Prostate gland (tissue), 2 donors: ENCODE measurements around the gene SUSD2. TPM values are rescaled to one million over a fixed set of nuclear protein-coding genes. Genes with fewer than 3 reads are reported as not detected.

ENCODE experiments used
- DNase-seq: peaks from one replicate; pipeline ENCODE4 v3.0.0-alpha.2; 2019; ENCODE audit warnings: low spot score
- H3K27ac ChIP-seq, 2 donors: fragments of 200-600 bp; sonication (generic); 2 replicates each; pipeline ENCODE4 v1.5.1; 2017 to 2019
- H3K27me3 ChIP-seq: fragments of 200-600 bp; sonication (generic); replicated peaks from 2 replicates; pipeline ENCODE4 v1.5.1; 2019; ENCODE audit not compliant: insufficient read depth
- H3K36me3 ChIP-seq, 2 donors: fragments of 200-600 bp; sonication (generic); 1 replicate in 1 of 2; 2 replicates in 1 of 2; pipeline versions ENCODE4 v1.5.1 to v1.8.1; 2017 to 2019
- H3K4me1 ChIP-seq: fragments of 200-600 bp; sonication (generic); replicated peaks from 2 replicates; pipeline ENCODE4 v1.5.1; 2019
- H3K4me3 ChIP-seq, 2 donors: fragments of 200-600 bp; sonication (generic); 2 replicates each; pipeline ENCODE4 v1.5.1; 2017 to 2019
- H3K9me3 ChIP-seq: fragments of 200-600 bp; sonication (generic); 2 replicates; pipeline ENCODE4 v1.5.1; 2017
- POLR2A ChIP-seq: fragments of 450-650 bp; IDR thresholded peaks from one replicate; pipeline ENCODE4 v1.6.1; 2016; ENCODE audit warnings: antibody characterized with exemption, mild to moderate bottlenecking
- POLR2AphosphoS5 ChIP-seq: sonication (generic); formaldehyde crosslinking; IDR thresholded peaks from one replicate; pipeline ENCODE4 v1.6.1; 2017; ENCODE audit warnings: antibody characterized with exemption
- WGBS: methylation state at CpG from one replicate; pipeline ENCODE4 v1.1.5; 2018; 5-methylcytosine and 5-hydroxymethylcytosine counted together
- intact Hi-C: fragments of 100-400 bp; cut with DNase I; formaldehyde crosslinking; loops from one replicate; pipeline ENCODE4 v1.14.2; 2022
- total RNA-seq, 2 donors: library from RNA; depleted of rRNA; stranded (reverse); fragments of >200 nt; gene quantifications; one replicate each; pipeline ENCODE4 v1.1.0, GENCODE V29; 2016
- TF ChIP-seq, protein P1 (sequence below), 4 experiments: fragments of 200-600 bp in 2 of 4; fragments of 450-650 bp in 2 of 4; sonication (generic) in 2 of 4; IDR thresholded peaks; 1 replicate in 3 of 4; 2 replicates in 1 of 4; pipeline ENCODE4 v1.5.1; 2016 to 2019; ENCODE audit warnings: antibody characterized with exemption in 4 of 4, mild to moderate bottlenecking in 2 of 4, moderate library complexity in 2 of 4

Gene SUSD2
- total RNA-seq, 2 donors from 2014 or later = 7.8 to 9.3 TPM

DNA sequence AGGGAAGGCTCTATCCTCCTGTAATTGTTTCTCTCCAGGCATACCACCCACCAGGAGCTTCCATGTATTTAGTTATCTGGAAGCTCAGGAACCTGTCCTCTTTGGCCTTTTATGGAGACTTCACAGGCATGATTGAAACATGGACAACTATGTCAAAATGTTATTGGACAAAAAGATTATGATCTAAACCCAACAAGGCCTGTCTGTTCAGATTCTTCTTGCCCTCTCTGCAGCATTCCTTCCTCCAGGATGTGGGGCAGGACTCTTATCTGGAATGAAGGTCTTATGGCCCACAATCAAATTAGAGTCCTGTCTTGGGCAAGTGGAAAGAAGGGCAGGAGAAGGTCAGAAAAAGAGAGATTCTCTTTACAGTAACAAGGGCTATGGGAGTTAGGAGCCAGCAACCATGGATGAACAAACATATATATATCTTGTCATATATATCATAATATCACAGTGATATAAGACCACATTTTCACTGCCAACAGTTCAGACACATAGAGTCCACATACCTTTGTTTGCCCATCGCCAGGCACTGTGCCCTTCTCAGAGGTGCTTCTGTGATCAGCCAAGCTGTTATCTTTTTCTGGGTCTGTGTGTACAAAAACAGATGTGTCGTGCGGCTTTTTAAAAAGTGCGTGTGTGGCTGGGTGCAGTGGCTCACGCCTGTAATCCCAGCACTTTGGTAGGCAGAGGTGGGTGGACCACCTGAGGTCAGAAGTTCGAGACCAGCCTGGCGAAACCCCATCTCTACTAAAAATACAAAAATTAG lies 42.5 kb upstream of the SUSD2 start:
- no peaks in the 10 kb centered on the region for H3K9me3 ChIP-seq
- no peak overlapping the region for H3K27ac ChIP-seq
- TF ChIP-seq, protein P1, sequence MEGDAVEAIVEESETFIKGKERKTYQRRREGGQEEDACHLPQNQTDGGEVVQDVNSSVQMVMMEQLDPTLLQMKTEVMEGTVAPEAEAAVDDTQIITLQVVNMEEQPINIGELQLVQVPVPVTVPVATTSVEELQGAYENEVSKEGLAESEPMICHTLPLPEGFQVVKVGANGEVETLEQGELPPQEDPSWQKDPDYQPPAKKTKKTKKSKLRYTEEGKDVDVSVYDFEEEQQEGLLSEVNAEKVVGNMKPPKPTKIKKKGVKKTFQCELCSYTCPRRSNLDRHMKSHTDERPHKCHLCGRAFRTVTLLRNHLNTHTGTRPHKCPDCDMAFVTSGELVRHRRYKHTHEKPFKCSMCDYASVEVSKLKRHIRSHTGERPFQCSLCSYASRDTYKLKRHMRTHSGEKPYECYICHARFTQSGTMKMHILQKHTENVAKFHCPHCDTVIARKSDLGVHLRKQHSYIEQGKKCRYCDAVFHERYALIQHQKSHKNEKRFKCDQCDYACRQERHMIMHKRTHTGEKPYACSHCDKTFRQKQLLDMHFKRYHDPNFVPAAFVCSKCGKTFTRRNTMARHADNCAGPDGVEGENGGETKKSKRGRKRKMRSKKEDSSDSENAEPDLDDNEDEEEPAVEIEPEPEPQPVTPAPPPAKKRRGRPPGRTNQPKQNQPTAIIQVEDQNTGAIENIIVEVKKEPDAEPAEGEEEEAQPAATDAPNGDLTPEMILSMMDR (IDR thresholded peaks at IDR 0.05) = no peak
- TF ChIP-seq POLR2A (no peak), POLR2AphosphoS5 (no peak)
- no peaks in the 10 kb centered on the region for H3K36me3 ChIP-seq
- no peaks in the 10 kb centered on the region for H3K4me1 ChIP-seq
- H3K27me3 ChIP-seq = no peaks in the 10 kb centered on the region
- WGBS = 75% methylated on average over 7 of the region's 7 CpGs
- no peak overlapping the region for H3K4me3 ChIP-seq
- DNase-seq = no peak
- intact Hi-C loops = no loop called here

DNA sequence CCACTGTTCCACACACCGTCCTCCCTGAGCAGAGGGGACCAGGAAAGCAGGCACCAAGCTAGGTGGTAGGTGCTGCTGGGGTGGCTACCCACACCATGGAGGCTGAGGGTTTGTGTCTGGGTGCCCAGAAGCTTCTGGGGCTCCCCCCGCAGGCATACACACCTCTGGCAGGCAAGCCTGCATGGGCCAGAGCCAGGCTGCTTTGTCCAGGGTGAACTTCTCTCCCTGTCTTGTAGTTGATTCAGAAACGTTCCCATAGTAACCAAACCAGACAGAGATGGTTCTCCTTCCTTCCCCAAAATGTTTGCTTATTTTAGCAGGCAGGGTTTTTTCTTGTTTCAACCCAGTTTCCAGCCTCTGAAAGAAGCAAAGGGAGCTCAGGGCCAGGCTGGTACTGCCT lies 40.9 kb upstream of the SUSD2 start:
- Histone ChIP-seq H3K4me3 (no peak overlapping the region), H3K27ac (no peak overlapping the region)

DNA sequence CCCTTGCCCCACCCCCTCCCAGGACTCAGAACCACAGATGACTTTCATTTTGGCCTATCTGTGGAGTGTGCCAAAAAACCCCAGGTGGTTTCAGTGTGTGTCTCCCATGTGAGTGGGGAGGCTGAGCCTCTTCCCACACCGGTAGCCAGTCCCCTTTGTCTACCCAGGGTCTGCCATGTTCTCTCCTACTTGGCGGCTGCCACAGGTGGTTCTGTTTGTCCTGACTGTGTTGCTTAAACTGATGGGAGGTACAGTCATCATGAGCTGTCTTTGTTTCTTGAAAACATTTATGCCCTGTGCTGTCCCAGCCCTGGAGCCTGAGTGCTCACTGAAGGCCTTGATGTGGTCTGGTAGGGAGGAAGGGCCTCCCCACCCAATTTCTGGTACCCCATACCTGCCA lies 39.7 kb upstream of the SUSD2 start:
- TF ChIP-seq POLR2A (no peak), POLR2AphosphoS5 (no peak)
- TF ChIP-seq, protein P1 (IDR thresholded peaks at IDR 0.05) = no peak
- Histone ChIP-seq H3K36me3 (no peaks in the 10 kb centered on the region), H3K27ac (no peak overlapping the region)

More for the DNA sequence above, 40.9 kb upstream of the SUSD2 start:
- no peaks in the 10 kb centered on the region for H3K27me3 ChIP-seq
- WGBS = 56% methylated on average over 3 of the region's 3 CpGs
- DNase-seq = no peak
- H3K4me1 ChIP-seq = peaks cover 7% of the 10 kb centered on the region
- H3K9me3 ChIP-seq = no peaks in the 10 kb centered on the region
- no peak for TF ChIP-seq POLR2AphosphoS5
- TF ChIP-seq POLR2A = no peak
- TF ChIP-seq, protein P1 (IDR thresholded peaks at IDR 0.05) = no peak
- no peaks in the 10 kb centered on the region for H3K36me3 ChIP-seq
- intact Hi-C loops = loop anchor here (5.0 kb wide), 1 partner anchor 33 kb away; no protein-coding TSS in a partner anchor

DNA sequence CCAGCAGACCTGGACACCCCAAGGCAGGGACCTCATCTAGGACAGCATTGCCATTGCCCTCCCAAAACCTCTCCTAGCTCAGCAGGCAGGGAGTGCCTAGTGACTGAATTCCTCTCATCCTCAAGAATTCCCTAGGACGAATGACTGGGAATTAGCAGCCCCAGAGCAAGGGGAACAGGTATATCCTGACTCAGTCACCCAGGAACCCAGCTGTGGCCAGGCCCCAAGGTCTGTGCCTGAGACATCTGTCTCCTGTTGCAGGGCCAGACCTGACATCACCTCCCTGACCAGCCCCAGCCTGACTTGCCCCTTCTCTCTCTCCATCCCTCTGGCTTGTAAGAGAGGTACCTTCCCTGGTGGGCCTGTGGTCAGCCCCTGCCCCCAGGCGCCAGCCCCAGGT lies 39.0 kb upstream of the SUSD2 start:
- H3K27ac ChIP-seq = no peak overlapping the region

More for the DNA sequence above, 39.7 kb upstream of the SUSD2 start:
- 74% methylated on average over 2 of the region's 2 CpGs for WGBS
- Histone ChIP-seq H3K9me3 (no peaks in the 10 kb centered on the region), H3K27me3 (no peaks in the 10 kb centered on the region), H3K4me1 (peaks cover 19% of the 10 kb centered on the region), H3K4me3 (no peak overlapping the region)
- DNase-seq = no peak
- intact Hi-C loops = loop anchor here (5.0 kb wide), 1 partner anchor 34 kb away; no protein-coding TSS in a partner anchor

More for the DNA sequence above, 39.0 kb upstream of the SUSD2 start:
- TF ChIP-seq, protein P1 (IDR thresholded peaks at IDR 0.05) = no peak
- no peak for TF ChIP-seq POLR2AphosphoS5
- 85% methylated on average over 2 of the region's 2 CpGs for WGBS
- Histone ChIP-seq H3K9me3 (no peaks in the 10 kb centered on the region), H3K4me1 (peaks cover 23% of the 10 kb centered on the region), H3K27me3 (no peaks in the 10 kb centered on the region), H3K36me3 (no peaks in the 10 kb centered on the region), H3K4me3 (no peak overlapping the region)
- intact Hi-C loops = loop anchor here (5.0 kb wide), 1 partner anchor 35 kb away; no protein-coding TSS in a partner anchor
- no peak for DNase-seq
